Measurements from ENCODE around the gene SKIC3. TPM values are rescaled to one million over a fixed set of nuclear protein-coding genes. Genes with fewer than 3 reads are reported as not detected.

SKIC3 gene
- total RNA-seq, 1 donor from 2014 or later: 102 TPM

GRCh38 chr5:95554331-95554646, 488 bp downstream of the SKIC3 start:
- TF ChIP-seq CTCF (IDR thresholded peaks at IDR 0.05): no peak
- Mint-ChIP-seq H3K27ac (ENCODE audit: unreplicated experiment) (peak overlapping the region; percentile 93), H3K36me3 (ENCODE audit: unreplicated experiment) (peaks cover 10% of the 10 kb centered on the region), H3K4me1 (ENCODE audit: unreplicated experiment) (peaks cover 35% of the 10 kb centered on the region), H3K4me3 (ENCODE audit: unreplicated experiment) (peak overlapping the region; percentile 89), H3K27me3 (ENCODE audit: unreplicated experiment) (no peaks in the 10 kb centered on the region), H3K9me3 (ENCODE audit: unreplicated experiment) (no peaks in the 10 kb centered on the region)
- no peak for DNase-seq (ENCODE audit: extremely low spot score, unreplicated experiment)

- Mint-ChIP-seq H3K4me1 (ENCODE audit: unreplicated experiment) (peaks cover 28% of the 10 kb centered on the region), H3K4me3 (ENCODE audit: unreplicated experiment) (no peak overlapping the region), H3K27me3 (ENCODE audit: unreplicated experiment) (no peaks in the 10 kb centered on the region), H3K9me3 (ENCODE audit: unreplicated experiment) (no peaks in the 10 kb centered on the region), H3K36me3 (ENCODE audit: unreplicated experiment) (peaks cover 23% of the 10 kb centered on the region), H3K27ac (ENCODE audit: unreplicated experiment) (no peak overlapping the region)
- TF ChIP-seq CTCF (IDR thresholded peaks at IDR 0.05): no peak
- DNase-seq (ENCODE audit: extremely low spot score, unreplicated experiment): no peak
These were observed 5.7 kb downstream of the SKIC3 start for GRCh38 chr5:95549030-95549429.

DNA sequence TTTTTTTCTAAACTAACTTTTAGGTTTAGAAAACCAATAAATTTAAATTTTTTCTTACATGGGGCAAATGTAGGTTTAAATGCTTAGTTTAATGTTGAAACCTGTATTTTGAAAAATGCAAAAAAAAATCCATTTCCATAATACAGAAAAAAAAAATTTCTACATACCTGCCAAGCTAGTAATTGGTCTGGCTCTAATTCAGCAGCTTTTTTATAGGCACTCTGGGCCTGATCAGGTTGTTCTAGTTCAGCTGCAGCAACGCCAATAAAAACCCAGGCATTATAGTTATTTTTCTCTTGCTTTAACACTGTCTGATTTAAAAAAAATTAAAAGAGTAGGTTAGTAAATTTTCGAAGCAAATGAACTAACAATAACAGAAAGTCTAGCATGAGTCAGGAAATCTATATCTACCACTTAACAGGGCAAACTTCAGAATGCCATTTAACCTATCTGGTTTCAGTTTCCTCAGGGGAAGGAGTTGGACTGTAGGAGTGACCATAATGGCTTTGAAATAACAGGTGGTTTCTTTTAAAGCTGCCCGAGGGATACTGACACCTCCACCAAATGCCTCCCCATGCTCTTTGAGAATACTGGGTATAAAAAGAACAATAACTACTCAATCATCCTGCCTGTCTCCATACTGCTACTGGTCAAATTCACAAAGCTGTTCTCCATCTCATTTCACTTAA, 11.6 kb downstream of the SKIC3 start:
- DNase-seq (ENCODE audit: extremely low spot score, unreplicated experiment): no peak
- TF ChIP-seq CTCF (IDR thresholded peaks at IDR 0.05): no peak
- Mint-ChIP-seq H3K36me3 (ENCODE audit: unreplicated experiment) (peaks cover 36% of the 10 kb centered on the region), H3K4me3 (ENCODE audit: unreplicated experiment) (no peak overlapping the region), H3K4me1 (ENCODE audit: unreplicated experiment) (peaks cover 18% of the 10 kb centered on the region), H3K27ac (ENCODE audit: unreplicated experiment) (peak overlapping the region; percentile 60), H3K27me3 (ENCODE audit: unreplicated experiment) (no peaks in the 10 kb centered on the region), H3K9me3 (ENCODE audit: unreplicated experiment) (no peaks in the 10 kb centered on the region)

DNA sequence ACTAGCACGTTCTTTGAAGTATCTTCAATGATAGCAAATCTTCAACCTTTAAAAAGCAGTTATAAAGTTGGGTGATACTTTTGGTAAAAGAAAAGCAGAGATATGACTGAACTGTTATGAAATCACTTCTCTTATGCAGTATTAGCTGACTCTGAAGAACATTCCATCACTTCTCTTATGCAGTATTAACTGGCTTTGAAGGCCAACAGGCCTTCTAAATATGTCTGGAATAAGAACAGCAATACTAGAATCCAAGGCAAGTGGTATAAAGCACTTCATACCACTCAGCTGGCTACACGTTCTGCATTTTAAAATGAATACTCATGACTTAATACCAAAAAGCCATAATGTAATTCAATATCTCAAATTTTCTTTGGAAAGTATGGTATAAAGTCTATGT, 17.3 kb downstream of the SKIC3 start:
- Mint-ChIP-seq H3K4me1 (ENCODE audit: unreplicated experiment) (peaks cover 7% of the 10 kb centered on the region), H3K27me3 (ENCODE audit: unreplicated experiment) (no peaks in the 10 kb centered on the region), H3K36me3 (ENCODE audit: unreplicated experiment) (peaks cover 62% of the 10 kb centered on the region), H3K4me3 (ENCODE audit: unreplicated experiment) (no peak overlapping the region), H3K27ac (ENCODE audit: unreplicated experiment) (no peak overlapping the region), H3K9me3 (ENCODE audit: unreplicated experiment) (no peaks in the 10 kb centered on the region)
- no peak for TF ChIP-seq CTCF (IDR thresholded peaks at IDR 0.05)
- no peak for DNase-seq (ENCODE audit: extremely low spot score, unreplicated experiment)

DNA sequence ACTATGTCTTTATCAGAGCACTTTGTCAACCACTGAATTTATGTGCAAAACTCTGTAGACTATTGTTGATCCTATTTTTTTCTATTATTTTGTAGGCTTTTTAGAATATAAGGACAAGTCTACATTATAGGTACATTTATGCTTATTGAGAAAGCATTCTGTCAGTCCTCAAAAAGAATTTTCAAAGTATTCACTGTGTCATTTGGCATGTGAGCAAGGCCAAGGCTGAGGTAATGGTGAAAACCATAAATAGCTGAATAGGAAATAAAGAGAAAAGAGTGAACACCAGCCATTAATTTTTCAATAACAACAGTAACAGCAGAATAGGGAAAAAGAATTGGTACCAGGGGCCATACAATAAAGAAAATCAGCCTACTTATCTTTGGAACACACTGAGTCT, 21.0 kb downstream of the SKIC3 start:
- DNase-seq (ENCODE audit: extremely low spot score, unreplicated experiment): no peak
- Mint-ChIP-seq H3K27me3 (ENCODE audit: unreplicated experiment) (no peaks in the 10 kb centered on the region), H3K9me3 (ENCODE audit: unreplicated experiment) (no peaks in the 10 kb centered on the region), H3K27ac (ENCODE audit: unreplicated experiment) (no peak overlapping the region), H3K36me3 (ENCODE audit: unreplicated experiment) (peaks cover 51% of the 10 kb centered on the region), H3K4me3 (ENCODE audit: unreplicated experiment) (no peak overlapping the region), H3K4me1 (ENCODE audit: unreplicated experiment) (peaks cover 17% of the 10 kb centered on the region)
- TF ChIP-seq CTCF (IDR thresholded peaks at IDR 0.05): no peak

Measured in osteocyte (in vitro differentiated cells).